Activated CD8-positive, alpha-beta T cell treated with anti-CD3 and anti-CD28 coated beads for 36 hours (primary cell): ENCODE results near the gene BNC2. TPM values are rescaled to one million over a fixed set of nuclear protein-coding genes. Genes with fewer than 3 reads are reported as not detected.

Experiments used
- ATAC-seq: fragments of 200-7000 bp; cut with Tn5 transposase; one replicate; pipeline ENCODE4 v1.10.0; 2021; ENCODE audit warnings: mild to moderate bottlenecking, moderate library complexity
- CTCF ChIA-PET: fragments of 350-600 bp; sonication (Branson Sonifier 250); formaldehyde crosslinking; loops from one replicate; lab custom pipeline; 2021; ENCODE audit warnings: antibody characterized with exemption; lab: Charles Lee
- POLR2A ChIA-PET: fragments of 350-600 bp; sonication (Branson Sonifier 250); formaldehyde crosslinking; loops from one replicate; lab custom pipeline; 2021; ENCODE audit warnings: antibody characterized with exemption; lab: Charles Lee
- DNase-seq: peaks from one replicate; pipeline ENCODE4 v3.0.0-alpha.2; 2020
- H3K27ac Mint-ChIP-seq: one replicate; pipeline ENCODE4 v1.8.0; 2021; ENCODE audit warnings: mild to moderate bottlenecking, mixed read lengths
- H3K27me3 Mint-ChIP-seq: one replicate; pipeline ENCODE4 v1.8.0; 2021; ENCODE audit warnings: mixed read lengths
- H3K36me3 Mint-ChIP-seq: one replicate; pipeline ENCODE4 v1.8.0; 2021; ENCODE audit warnings: low read depth, mixed read lengths
- H3K4me1 Mint-ChIP-seq: one replicate; pipeline ENCODE4 v1.8.0; 2021; ENCODE audit warnings: low read depth, mixed read lengths
- H3K4me3 Mint-ChIP-seq: one replicate; pipeline ENCODE4 v1.8.0; 2021; ENCODE audit warnings: mild to moderate bottlenecking, moderate library complexity, mixed read lengths
- H3K9me3 Mint-ChIP-seq: one replicate; pipeline ENCODE4 v1.8.0; 2021; ENCODE audit warnings: mixed read lengths
- intact Hi-C: fragments of 100-400 bp; cut with micrococcal nuclease; formaldehyde crosslinking; loops from one replicate; pipeline ENCODE4 v1.10.0; 2022
- total RNA-seq, 2 experiments: library from RNA; stranded (reverse); gene quantifications; one replicate each; pipeline ENCODE4 v1.2.3, GENCODE V29; 2021
- TF ChIP-seq, protein P1 (sequence below): fragments of 200-600 bp; IDR thresholded peaks from one replicate; pipeline ENCODE4 v1.8.0; 2022; ENCODE audit warnings: antibody characterized with exemption, mild to moderate bottlenecking

The BNC2 gene
- total RNA-seq, 2 experiments from 2014 or later: not detected

DNA sequence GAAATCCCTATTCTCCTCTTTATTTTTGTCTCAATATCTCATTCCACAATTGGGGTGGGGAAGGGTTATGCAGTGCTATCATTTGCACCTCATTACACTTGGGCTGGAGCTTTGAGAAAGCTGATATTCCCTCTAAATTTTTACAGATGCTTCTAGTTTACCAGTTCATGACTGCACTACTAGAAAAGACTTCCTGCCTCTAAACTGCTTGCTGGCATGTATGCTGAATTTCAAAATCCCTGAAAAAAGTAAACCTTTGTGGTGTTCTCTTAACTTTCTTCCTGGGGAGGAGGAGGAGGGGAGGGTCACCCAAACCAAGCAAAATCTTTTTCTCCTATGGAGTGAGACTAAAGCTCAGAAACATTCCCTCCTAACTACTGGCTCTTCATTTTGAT is 45.1 kb downstream of the BNC2 start:
- intact Hi-C loops: no loop called here
- CTCF ChIA-PET: no interaction called here
- no peak overlapping the region for H3K4me3 Mint-ChIP-seq
- no peaks in the 10 kb centered on the region for H3K36me3 Mint-ChIP-seq
- POLR2A ChIA-PET: no interaction called here
- TF ChIP-seq, protein P1, sequence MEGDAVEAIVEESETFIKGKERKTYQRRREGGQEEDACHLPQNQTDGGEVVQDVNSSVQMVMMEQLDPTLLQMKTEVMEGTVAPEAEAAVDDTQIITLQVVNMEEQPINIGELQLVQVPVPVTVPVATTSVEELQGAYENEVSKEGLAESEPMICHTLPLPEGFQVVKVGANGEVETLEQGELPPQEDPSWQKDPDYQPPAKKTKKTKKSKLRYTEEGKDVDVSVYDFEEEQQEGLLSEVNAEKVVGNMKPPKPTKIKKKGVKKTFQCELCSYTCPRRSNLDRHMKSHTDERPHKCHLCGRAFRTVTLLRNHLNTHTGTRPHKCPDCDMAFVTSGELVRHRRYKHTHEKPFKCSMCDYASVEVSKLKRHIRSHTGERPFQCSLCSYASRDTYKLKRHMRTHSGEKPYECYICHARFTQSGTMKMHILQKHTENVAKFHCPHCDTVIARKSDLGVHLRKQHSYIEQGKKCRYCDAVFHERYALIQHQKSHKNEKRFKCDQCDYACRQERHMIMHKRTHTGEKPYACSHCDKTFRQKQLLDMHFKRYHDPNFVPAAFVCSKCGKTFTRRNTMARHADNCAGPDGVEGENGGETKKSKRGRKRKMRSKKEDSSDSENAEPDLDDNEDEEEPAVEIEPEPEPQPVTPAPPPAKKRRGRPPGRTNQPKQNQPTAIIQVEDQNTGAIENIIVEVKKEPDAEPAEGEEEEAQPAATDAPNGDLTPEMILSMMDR: no peak
- H3K9me3 Mint-ChIP-seq: no peaks in the 10 kb centered on the region
- H3K27ac Mint-ChIP-seq: no peak overlapping the region
- no peaks in the 10 kb centered on the region for H3K4me1 Mint-ChIP-seq
- peaks cover 11% of the 10 kb centered on the region for H3K27me3 Mint-ChIP-seq
- ATAC-seq (no peak), DNase-seq (no peak)

DNA sequence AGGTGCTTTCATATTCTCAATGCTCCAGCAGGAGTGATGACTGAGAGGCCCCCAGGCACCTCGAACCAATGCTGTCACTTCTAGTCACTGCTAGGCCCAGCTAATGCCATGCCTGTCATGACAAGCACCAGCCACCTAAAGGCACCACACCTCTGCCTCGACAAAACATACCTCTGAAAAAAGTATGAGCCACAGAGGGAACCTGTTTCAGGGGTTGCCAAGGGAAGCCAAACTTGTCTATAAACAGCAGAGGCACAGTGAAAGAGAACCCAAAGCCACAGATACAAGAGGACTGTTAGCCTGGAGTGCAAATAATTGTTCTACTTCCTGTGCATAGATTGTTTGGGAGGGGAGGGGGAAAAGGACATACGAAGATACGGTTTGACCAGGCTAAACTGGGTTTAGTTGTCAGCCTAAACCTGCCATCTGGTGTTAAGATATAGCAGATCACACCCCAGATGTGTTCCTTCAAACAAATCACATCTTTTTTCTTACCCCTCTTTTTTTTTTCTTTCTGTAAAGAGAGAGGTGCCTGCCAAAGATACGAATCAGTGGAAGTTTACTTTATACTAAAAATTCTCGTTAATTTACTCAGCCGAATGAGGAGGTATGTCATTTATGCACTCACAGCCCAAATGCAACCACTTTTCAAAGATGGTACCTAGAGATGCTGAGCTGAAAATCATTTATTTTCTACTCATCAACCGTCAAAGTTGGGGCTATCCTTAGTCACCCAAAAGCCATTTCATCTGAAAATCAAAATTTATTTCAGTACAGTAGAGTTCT is 45.7 kb downstream of the BNC2 start:
- intact Hi-C loops: no loop called here
- Mint-ChIP-seq H3K9me3 (no peaks in the 10 kb centered on the region), H3K36me3 (no peaks in the 10 kb centered on the region), H3K4me1 (no peaks in the 10 kb centered on the region), H3K4me3 (no peak overlapping the region), H3K27ac (no peak overlapping the region), H3K27me3 (peaks cover 11% of the 10 kb centered on the region)
- CTCF ChIA-PET: no interaction called here
- ATAC-seq (no peak), DNase-seq (no peak)
- TF ChIP-seq, protein P1: no peak
- POLR2A ChIA-PET: no interaction called here

DNA sequence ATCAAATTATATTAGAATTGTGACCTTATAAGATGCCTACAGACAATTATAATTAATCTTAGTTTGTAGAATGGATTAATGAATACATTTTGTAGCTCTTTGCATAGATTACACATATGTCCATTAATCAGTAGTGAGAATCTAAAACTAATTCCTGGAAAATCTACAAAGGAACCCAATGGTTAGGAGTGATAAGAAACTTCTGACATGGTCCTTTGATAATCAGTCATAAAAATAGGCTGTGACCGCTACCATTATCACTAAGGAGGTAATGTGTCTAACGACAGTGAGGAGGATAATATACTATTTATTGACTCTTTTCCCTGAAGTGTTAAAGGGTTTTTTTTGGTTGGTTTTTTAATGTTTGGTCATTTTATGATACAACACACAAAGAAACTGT is 46.6 kb downstream of the BNC2 start:
- no peak overlapping the region for H3K27ac Mint-ChIP-seq
- intact Hi-C loops: no loop called here
- H3K4me3 Mint-ChIP-seq: no peak overlapping the region
- peaks cover 11% of the 10 kb centered on the region for H3K27me3 Mint-ChIP-seq
- POLR2A ChIA-PET: no interaction called here
- no peaks in the 10 kb centered on the region for H3K36me3 Mint-ChIP-seq
- DNase-seq (no peak), ATAC-seq (no peak)
- H3K9me3 Mint-ChIP-seq: no peaks in the 10 kb centered on the region
- CTCF ChIA-PET: no interaction called here
- TF ChIP-seq, protein P1: no peak
- no peaks in the 10 kb centered on the region for H3K4me1 Mint-ChIP-seq

DNA sequence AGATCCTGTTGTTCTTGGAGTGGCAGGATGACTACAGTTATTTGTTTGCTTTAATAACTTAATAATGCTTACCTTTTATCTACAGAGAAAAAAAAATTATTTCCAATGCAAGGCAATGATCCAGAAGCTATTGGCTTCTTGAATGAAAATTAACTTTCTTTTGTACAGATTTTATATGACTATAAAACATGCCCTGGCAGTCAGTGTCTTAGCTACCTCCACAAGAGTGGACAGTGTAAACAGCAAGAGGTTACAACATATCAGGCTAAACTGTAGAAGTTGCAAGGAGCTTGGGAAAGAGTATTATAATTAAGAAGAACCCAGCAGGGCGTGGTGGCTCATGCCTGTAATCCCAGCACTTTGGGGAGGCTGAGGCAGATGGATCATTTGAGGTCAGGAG is 49.1 kb downstream of the BNC2 start:
- Mint-ChIP-seq H3K27me3 (no peaks in the 10 kb centered on the region), H3K36me3 (no peaks in the 10 kb centered on the region), H3K27ac (no peak overlapping the region), H3K4me3 (no peak overlapping the region), H3K9me3 (peaks cover 2% of the 10 kb centered on the region), H3K4me1 (no peaks in the 10 kb centered on the region)
- ChIA-PET POLR2A (no interaction called here), CTCF (no interaction called here)
- TF ChIP-seq, protein P1: no peak
- DNase-seq (no peak), ATAC-seq (no peak)
- intact Hi-C loops: no loop called here

DNA sequence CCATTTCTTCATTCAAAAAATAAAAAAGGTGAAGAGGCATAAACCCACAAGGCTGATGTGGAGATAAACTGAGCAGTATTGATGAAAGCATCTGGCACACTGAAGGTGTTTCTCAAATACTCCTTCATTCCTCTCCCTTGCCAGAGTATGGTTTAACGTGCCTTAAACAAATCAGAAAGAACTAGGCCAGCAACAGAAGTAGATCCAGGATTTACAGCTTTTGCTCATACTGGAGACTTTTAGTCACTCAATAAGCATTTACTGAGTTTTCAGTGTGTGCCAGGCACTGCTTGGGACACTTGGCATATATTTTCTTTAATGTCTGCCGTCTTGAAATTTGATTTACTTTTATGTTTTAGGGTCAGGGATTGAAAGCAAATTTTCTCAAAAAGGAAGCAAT is 53.0 kb downstream of the BNC2 start:
- Mint-ChIP-seq H3K36me3 (no peaks in the 10 kb centered on the region), H3K27me3 (no peaks in the 10 kb centered on the region), H3K4me3 (no peak overlapping the region), H3K27ac (no peak overlapping the region), H3K4me1 (no peaks in the 10 kb centered on the region), H3K9me3 (peaks cover 2% of the 10 kb centered on the region)
- TF ChIP-seq, protein P1: no peak
- no peak for DNase-seq
- POLR2A ChIA-PET: no interaction called here
- intact Hi-C loops: no loop called here
- CTCF ChIA-PET: no interaction called here
- ATAC-seq: no peak
